Measurements from ENCODE around the gene SEMA3D. TPM values are rescaled to one million over a fixed set of nuclear protein-coding genes. Genes with fewer than 3 reads are reported as not detected.

SEMA3D gene
- total and polyA plus RNA-seq, 4 donors: 0.18 to 1.2 (median 0.72) TPM

DNA sequence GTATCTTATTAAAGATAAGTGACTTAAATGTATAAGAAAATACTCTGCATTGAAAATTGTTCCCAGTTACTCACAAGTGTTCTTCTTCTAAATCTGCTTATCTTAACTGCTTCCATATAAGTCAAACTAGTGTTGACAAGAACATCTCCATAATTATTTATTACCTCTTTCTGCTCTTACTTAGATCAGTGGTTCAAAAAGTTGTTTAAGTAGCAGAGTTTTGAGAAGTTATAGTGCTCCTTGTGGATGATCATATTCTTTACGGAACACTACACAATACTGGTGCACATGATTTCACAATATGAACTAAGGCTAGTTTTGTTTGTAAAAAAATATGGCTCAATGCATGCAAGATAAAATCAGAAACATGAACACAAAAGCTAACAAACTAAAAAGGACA is 168.4 kb downstream of the SEMA3D start:
- Histone ChIP-seq H3K4me3 (ENCODE audit: low read depth in 1 of 3, low read length in 3 of 3) (no peak overlapping the region), H3K27me3 (ENCODE audit: control insufficient read depth in 4 of 4, insufficient read depth in 4 of 4, low read length in 3 of 4) (peaks cover 0 to 4% (median 0%) of the 10 kb centered on the region in 4 donors), H3K9ac (ENCODE audit: low read depth in 1 of 2, low read length in 2 of 2) (no peak overlapping the region), H3K36me3 (ENCODE audit: control insufficient read depth in 4 of 4, insufficient read depth in 3 of 4, low read depth in 1 of 4, low read length in 3 of 4) (no peaks in the 10 kb centered on the region), H3K4me1 (ENCODE audit: control insufficient read depth in 4 of 4, insufficient read depth in 4 of 4, low read length in 3 of 4) (no peaks in the 10 kb centered on the region), H3K27ac (ENCODE audit: low read depth in 1 of 2, low read length in 2 of 2) (no peak overlapping the region), H3K9me3 (ENCODE audit: control insufficient read depth in 4 of 4, low read length in 3 of 4) (no peaks in the 10 kb centered on the region)
- DNase-seq (ENCODE audit: low spot score): no peak
- no peak for TF ChIP-seq HNF4A (conservative IDR thresholded peaks at IDR 0.05)
- TF ChIP-seq NR2F2 (IDR thresholded peaks at IDR 0.05): no peak
- WGBS: 68% methylated on average over 1 of the region's 1 CpG

DNA sequence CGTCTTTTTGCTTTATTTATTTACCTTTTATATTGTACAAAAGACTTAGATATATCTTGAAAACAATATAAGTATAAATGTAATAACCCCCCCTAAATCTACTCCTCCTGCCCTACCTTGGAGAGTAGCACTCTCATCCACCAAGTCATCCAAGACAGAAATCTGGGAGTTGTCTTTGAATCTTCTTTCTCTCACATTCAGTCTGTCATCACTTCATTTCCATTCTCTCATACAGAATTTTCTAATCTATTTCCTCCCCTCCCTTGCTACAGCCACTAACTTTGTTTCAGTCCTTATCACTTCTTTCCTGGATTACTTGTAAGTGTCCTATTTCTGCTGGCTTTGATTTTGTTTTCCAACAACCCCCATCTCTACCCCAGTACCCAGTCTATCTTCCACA is 170.6 kb downstream of the SEMA3D start:
- H3K9ac ChIP-seq (ENCODE audit: low read depth in 1 of 2, low read length in 2 of 2): no peak overlapping the region
- WGBS: 65% methylated on average over 1 of the region's 1 CpG

DNA sequence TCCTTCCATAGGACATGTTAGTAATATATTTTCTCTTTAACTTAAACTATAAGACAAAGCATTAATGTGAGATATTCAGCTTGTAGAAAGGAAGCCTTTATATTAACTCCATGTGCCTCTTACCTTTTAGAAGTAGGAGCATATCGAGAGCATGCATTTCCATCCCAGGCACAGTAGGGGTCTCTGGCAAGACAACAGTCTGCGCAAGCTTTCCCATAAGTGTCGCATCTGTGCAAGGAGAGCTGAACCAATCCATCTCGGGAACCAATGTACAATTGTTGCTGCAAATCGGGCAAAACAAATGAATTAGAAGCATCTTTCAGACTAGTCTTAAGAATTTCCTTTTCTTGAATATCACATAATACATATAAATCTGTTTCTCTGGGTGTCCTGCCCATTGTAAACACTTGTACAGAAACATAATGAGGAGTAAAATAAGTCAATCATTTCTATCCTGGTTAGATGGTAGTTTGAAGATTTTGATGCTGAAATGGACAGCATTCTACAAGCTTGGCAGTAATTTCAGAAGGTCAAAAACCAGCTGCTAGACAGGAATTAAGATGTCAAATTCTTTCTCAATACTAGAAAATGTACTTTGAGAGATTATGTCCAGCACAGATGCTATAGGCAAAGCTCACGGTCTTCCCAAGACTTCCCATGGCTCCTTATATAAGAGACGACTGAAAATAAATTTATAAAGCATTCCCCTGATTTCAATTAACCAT is 171.8 kb downstream of the SEMA3D start:
- Histone ChIP-seq H3K27ac (ENCODE audit: low read depth in 1 of 2, low read length in 2 of 2) (no peak overlapping the region), H3K4me1 (ENCODE audit: control insufficient read depth in 4 of 4, insufficient read depth in 4 of 4, low read length in 3 of 4) (no peaks in the 10 kb centered on the region), H3K4me3 (ENCODE audit: low read depth in 1 of 3, low read length in 3 of 3) (no peak overlapping the region), H3K9me3 (ENCODE audit: control insufficient read depth in 4 of 4, low read length in 3 of 4) (no peaks in the 10 kb centered on the region), H3K36me3 (ENCODE audit: control insufficient read depth in 4 of 4, insufficient read depth in 3 of 4, low read depth in 1 of 4, low read length in 3 of 4) (no peaks in the 10 kb centered on the region), H3K9ac (ENCODE audit: low read depth in 1 of 2, low read length in 2 of 2) (no peak overlapping the region), H3K27me3 (ENCODE audit: control insufficient read depth in 4 of 4, insufficient read depth in 4 of 4, low read length in 3 of 4) (peaks cover 0 to 2% (median 0%) of the 10 kb centered on the region in 4 donors)
- TF ChIP-seq SP1 (IDR thresholded peaks at IDR 0.05) (no peak), GABPA (IDR thresholded peaks at IDR 0.05 in 1 of 2, conservative IDR thresholded peaks at IDR 0.05 in 1 of 2) (no peak), RAD21 (IDR thresholded peaks at IDR 0.05) (no peak), JUND (IDR thresholded peaks at IDR 0.05) (no peak), EGR1 (IDR thresholded peaks at IDR 0.05; ENCODE audit: low read depth in 2 of 2) (no peak)
- TF ChIP-seq, protein P1, sequence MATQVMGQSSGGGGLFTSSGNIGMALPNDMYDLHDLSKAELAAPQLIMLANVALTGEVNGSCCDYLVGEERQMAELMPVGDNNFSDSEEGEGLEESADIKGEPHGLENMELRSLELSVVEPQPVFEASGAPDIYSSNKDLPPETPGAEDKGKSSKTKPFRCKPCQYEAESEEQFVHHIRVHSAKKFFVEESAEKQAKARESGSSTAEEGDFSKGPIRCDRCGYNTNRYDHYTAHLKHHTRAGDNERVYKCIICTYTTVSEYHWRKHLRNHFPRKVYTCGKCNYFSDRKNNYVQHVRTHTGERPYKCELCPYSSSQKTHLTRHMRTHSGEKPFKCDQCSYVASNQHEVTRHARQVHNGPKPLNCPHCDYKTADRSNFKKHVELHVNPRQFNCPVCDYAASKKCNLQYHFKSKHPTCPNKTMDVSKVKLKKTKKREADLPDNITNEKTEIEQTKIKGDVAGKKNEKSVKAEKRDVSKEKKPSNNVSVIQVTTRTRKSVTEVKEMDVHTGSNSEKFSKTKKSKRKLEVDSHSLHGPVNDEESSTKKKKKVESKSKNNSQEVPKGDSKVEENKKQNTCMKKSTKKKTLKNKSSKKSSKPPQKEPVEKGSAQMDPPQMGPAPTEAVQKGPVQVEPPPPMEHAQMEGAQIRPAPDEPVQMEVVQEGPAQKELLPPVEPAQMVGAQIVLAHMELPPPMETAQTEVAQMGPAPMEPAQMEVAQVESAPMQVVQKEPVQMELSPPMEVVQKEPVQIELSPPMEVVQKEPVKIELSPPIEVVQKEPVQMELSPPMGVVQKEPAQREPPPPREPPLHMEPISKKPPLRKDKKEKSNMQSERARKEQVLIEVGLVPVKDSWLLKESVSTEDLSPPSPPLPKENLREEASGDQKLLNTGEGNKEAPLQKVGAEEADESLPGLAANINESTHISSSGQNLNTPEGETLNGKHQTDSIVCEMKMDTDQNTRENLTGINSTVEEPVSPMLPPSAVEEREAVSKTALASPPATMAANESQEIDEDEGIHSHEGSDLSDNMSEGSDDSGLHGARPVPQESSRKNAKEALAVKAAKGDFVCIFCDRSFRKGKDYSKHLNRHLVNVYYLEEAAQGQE (IDR thresholded peaks at IDR 0.05): no peak
- TF ChIP-seq, protein P2, sequence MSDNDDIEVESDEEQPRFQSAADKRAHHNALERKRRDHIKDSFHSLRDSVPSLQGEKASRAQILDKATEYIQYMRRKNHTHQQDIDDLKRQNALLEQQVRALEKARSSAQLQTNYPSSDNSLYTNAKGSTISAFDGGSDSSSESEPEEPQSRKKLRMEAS (IDR thresholded peaks at IDR 0.05): no peak
- DNase-seq (ENCODE audit: low spot score): no peak
- 75% methylated on average over 7 of the region's 7 CpGs for WGBS

More for the DNA sequence above, 170.6 kb downstream of the SEMA3D start:
- no peak for TF ChIP-seq RAD21 (IDR thresholded peaks at IDR 0.05)
- no peak for TF ChIP-seq EGR1 (IDR thresholded peaks at IDR 0.05; ENCODE audit: low read depth in 2 of 2)
- TF ChIP-seq HNF4G (IDR thresholded peaks at IDR 0.05): no peak
- TF ChIP-seq, protein P3, sequence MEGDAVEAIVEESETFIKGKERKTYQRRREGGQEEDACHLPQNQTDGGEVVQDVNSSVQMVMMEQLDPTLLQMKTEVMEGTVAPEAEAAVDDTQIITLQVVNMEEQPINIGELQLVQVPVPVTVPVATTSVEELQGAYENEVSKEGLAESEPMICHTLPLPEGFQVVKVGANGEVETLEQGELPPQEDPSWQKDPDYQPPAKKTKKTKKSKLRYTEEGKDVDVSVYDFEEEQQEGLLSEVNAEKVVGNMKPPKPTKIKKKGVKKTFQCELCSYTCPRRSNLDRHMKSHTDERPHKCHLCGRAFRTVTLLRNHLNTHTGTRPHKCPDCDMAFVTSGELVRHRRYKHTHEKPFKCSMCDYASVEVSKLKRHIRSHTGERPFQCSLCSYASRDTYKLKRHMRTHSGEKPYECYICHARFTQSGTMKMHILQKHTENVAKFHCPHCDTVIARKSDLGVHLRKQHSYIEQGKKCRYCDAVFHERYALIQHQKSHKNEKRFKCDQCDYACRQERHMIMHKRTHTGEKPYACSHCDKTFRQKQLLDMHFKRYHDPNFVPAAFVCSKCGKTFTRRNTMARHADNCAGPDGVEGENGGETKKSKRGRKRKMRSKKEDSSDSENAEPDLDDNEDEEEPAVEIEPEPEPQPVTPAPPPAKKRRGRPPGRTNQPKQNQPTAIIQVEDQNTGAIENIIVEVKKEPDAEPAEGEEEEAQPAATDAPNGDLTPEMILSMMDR (IDR thresholded peaks at IDR 0.05; ENCODE audit: low read depth, low read length, missing input control): no peak
- no peak for TF ChIP-seq TAF1 (conservative IDR thresholded peaks at IDR 0.05)
- no peak for TF ChIP-seq JUND (IDR thresholded peaks at IDR 0.05)
- TF ChIP-seq FOXA2 (IDR thresholded peaks at IDR 0.05): no peak
- no peak for TF ChIP-seq FOXA1 (IDR thresholded peaks at IDR 0.05)
- no peak for TF ChIP-seq GABPA (IDR thresholded peaks at IDR 0.05 in 1 of 2, conservative IDR thresholded peaks at IDR 0.05 in 1 of 2)
- no peaks in the 10 kb centered on the region for H3K36me3 ChIP-seq (ENCODE audit: control insufficient read depth in 4 of 4, insufficient read depth in 3 of 4, low read depth in 1 of 4, low read length in 3 of 4)
- no peaks in the 10 kb centered on the region for H3K9me3 ChIP-seq (ENCODE audit: control insufficient read depth in 4 of 4, low read length in 3 of 4)
- H3K27me3 ChIP-seq (ENCODE audit: control insufficient read depth in 4 of 4, insufficient read depth in 4 of 4, low read length in 3 of 4): peaks cover 0 to 4% (median 0%) of the 10 kb centered on the region in 4 donors
- H3K4me1 ChIP-seq (ENCODE audit: control insufficient read depth in 4 of 4, insufficient read depth in 4 of 4, low read length in 3 of 4): no peaks in the 10 kb centered on the region
- no peak for DNase-seq (ENCODE audit: low spot score)
- H3K4me3 ChIP-seq (ENCODE audit: low read depth in 1 of 3, low read length in 3 of 3): no peak overlapping the region
- no peak overlapping the region for H3K27ac ChIP-seq (ENCODE audit: low read depth in 1 of 2, low read length in 2 of 2)

All from liver (tissue), 9 donors.